ENCODE data around the gene KIAA1217.

The KIAA1217 gene

GRCh38 chr10:24518981-24519597 is 310.2 kb downstream of the KIAA1217 start:
- peak; percentile 46 to 60 for DNase-seq

GRCh38 chr10:24519950-24520349 is 311.0 kb downstream of the KIAA1217 start:
- peak; percentile 18 to 26 for DNase-seq

- DNase-seq = no peak
These were observed 315.4 kb downstream of the KIAA1217 start for GRCh38 chr10:24524314-24524713.

GRCh38 chr10:24526085-24526649 is 317.2 kb downstream of the KIAA1217 start:
- DNase-seq = no peak

GRCh38 chr10:24528946-24529345 is 320.0 kb downstream of the KIAA1217 start:
- no peak for DNase-seq

GRCh38 chr10:24531439-24531838 is 322.5 kb downstream of the KIAA1217 start:
- no peak for DNase-seq

- DNase-seq = no peak
These were observed 325.0 kb downstream of the KIAA1217 start for GRCh38 chr10:24533981-24534380.

- no peak for DNase-seq
These were observed 327.7 kb downstream of the KIAA1217 start for GRCh38 chr10:24536636-24537035.

- DNase-seq = no peak
These were observed 332.4 kb downstream of the KIAA1217 start for GRCh38 chr10:24541239-24541753.

- no peak for DNase-seq
These were observed 333.7 kb downstream of the KIAA1217 start for GRCh38 chr10:24542314-24543270.

GRCh38 chr10:24544776-24545175 is 335.8 kb downstream of the KIAA1217 start:
- no peak for DNase-seq

- DNase-seq = no peak
These were observed 336.6 kb downstream of the KIAA1217 start for GRCh38 chr10:24545585-24545984.

GRCh38 chr10:24550680-24551079 is 341.7 kb downstream of the KIAA1217 start:
- no peak for DNase-seq

- no peak for DNase-seq
These were observed 342.2 kb downstream of the KIAA1217 start for GRCh38 chr10:24551161-24551560.

GRCh38 chr10:24552346-24553016 is 343.5 kb downstream of the KIAA1217 start:
- DNase-seq = peak in 1 of 2 experiments; percentile 25

- no peak for DNase-seq
These were observed 344.2 kb downstream of the KIAA1217 start for GRCh38 chr10:24553051-24553612.

- DNase-seq = no peak
These were observed 345.1 kb downstream of the KIAA1217 start for GRCh38 chr10:24554036-24554435.

- DNase-seq = no peak
These were observed 347.3 kb downstream of the KIAA1217 start for GRCh38 chr10:24556126-24556749.

GRCh38 chr10:24556750-24557742 is 348.1 kb downstream of the KIAA1217 start:
- DNase-seq = no peak

GRCh38 chr10:24561453-24561852 is 352.5 kb downstream of the KIAA1217 start:
- no peak for DNase-seq

GRCh38 chr10:24568042-24568441 is 359.1 kb downstream of the KIAA1217 start:
- DNase-seq = no peak
